T-cell (primary cell): Measurements from ENCODE around the gene ACOT11. TPM values are rescaled to one million over a fixed set of nuclear protein-coding genes. Genes with fewer than 3 reads are reported as not detected.

ENCODE experiments used
- ATAC-seq, 4 experiments: fragments of 200-7000 bp in 3 of 4; fragments of 150-1000 bp in 1 of 4; cut with Tn5 transposase; replicated peaks in 1 of 4; 1 replicate in 3 of 4; 2 replicates in 1 of 4; pipeline ENCODE4 v1.10.0; 2021; ENCODE audit warnings: moderate library complexity in 3 of 4, mild to moderate bottlenecking in 2 of 4, moderate number of reproducible peaks in 1 of 4
- CTCF ChIA-PET, 2 donors: fragments of 300-600 bp; sonication (Branson Sonifier 250); formaldehyde crosslinking; loops; one replicate each; lab custom pipeline; 2022; ENCODE audit warnings: antibody characterized with exemption in 2 of 2; lab: Charles Lee
- POLR2A ChIA-PET, 2 donors: fragments of 300-600 bp; sonication (Branson Sonifier 250); formaldehyde crosslinking; loops; one replicate each; lab custom pipeline; 2022; ENCODE audit warnings: antibody characterized with exemption in 2 of 2; lab: Charles Lee
- DNase-seq, 35 experiments: peaks; one replicate each; pipeline versions ENCODE4 v3.0.0 to v3.0.0-alpha.2; 2013 to 2023
- H3K27ac ChIP-seq: one replicate; pipeline ENCODE4 v1.5.1; 2013; ENCODE audit warnings: low read length
- H3K27me3 ChIP-seq, 2 experiments: replicated peaks in 1 of 2; 1 replicate in 1 of 2; 2 replicates in 1 of 2; pipeline versions ENCODE4 v1.6.1 to v1.7.0; 2013; ENCODE audit warnings: low read length in 1 of 2, mixed read lengths in 1 of 2; ENCODE audit not compliant: control insufficient read depth in 2 of 2, insufficient read depth in 2 of 2; ENCODE audit errors: extremely low read depth in 1 of 2
- H3K36me3 ChIP-seq, 2 donors: 1 replicate in 1 of 2; 2 replicates in 1 of 2; pipeline versions ENCODE4 v1.6.1 to v1.7.0; 2013; ENCODE audit warnings: low read length in 1 of 2; ENCODE audit not compliant: control insufficient read depth in 2 of 2, insufficient read depth in 1 of 2; ENCODE audit errors: extremely low read depth in 1 of 2
- H3K4me1 ChIP-seq, 2 experiments: 1 replicate in 1 of 2; 2 replicates in 1 of 2; pipeline versions ENCODE4 v1.6.1 to v1.7.0; 2013; ENCODE audit warnings: low read length in 2 of 2, mixed read lengths in 1 of 2; ENCODE audit not compliant: insufficient read depth in 2 of 2, control insufficient read depth in 1 of 2; ENCODE audit errors: extremely low read depth in 1 of 2
- H3K4me3 ChIP-seq, 2 donors: 1 replicate in 1 of 2; 2 replicates in 1 of 2; pipeline versions ENCODE4 v1.5.1 to v1.7.0; 2013; ENCODE audit warnings: mild to moderate bottlenecking in 2 of 2, low read length in 1 of 2, moderate library complexity in 1 of 2; ENCODE audit not compliant: control insufficient read depth in 1 of 2; ENCODE audit errors: extremely low read depth in 1 of 2
- H3K9me3 ChIP-seq: 2 replicates; pipeline ENCODE4 v1.7.0; 2013
- H3K27ac Mint-ChIP-seq, 2 donors: one replicate each; pipeline ENCODE4 v1.8.0; 2020 to 2021; ENCODE audit warnings: mild to moderate bottlenecking in 2 of 2, mixed read lengths in 2 of 2
- H3K27me3 Mint-ChIP-seq, 2 donors: one replicate each; pipeline ENCODE4 v1.8.0; 2021 to 2022; ENCODE audit warnings: mixed read lengths in 2 of 2
- H3K36me3 Mint-ChIP-seq: one replicate; pipeline ENCODE4 v1.8.0; 2021; ENCODE audit warnings: mixed read lengths
- H3K4me1 Mint-ChIP-seq, 3 donors: one replicate each; pipeline ENCODE4 v1.8.0; 2020 to 2022; ENCODE audit warnings: mixed read lengths in 3 of 3, mild to moderate bottlenecking in 1 of 3
- H3K4me3 Mint-ChIP-seq, 3 donors: one replicate each; pipeline ENCODE4 v1.8.0; 2020 to 2022; ENCODE audit warnings: mild to moderate bottlenecking in 3 of 3, mixed read lengths in 3 of 3, moderate library complexity in 3 of 3
- H3K9me3 Mint-ChIP-seq, 3 donors: one replicate each; pipeline ENCODE4 v1.8.0; 2020 to 2022; ENCODE audit warnings: mixed read lengths in 3 of 3
- WGBS: methylation state at CpG from one replicate; pipeline ENCODE4 v1.1.5; 2013; ENCODE audit warnings: missing lambda C conversion rate; ENCODE audit not compliant: insufficient coverage; 5-methylcytosine and 5-hydroxymethylcytosine counted together
- total RNA-seq, 35 experiments: library from RNA in 6 of 35; stranded (reverse) in 6 of 35; fragments of 120-200 nt in 1 of 35; gene quantifications; one replicate each; pipeline versions ENCODE4 v1.2.1 to v1.2.4 and lab custom pipeline; 2013 to 2026

The ACOT11 gene
- total RNA-seq, 5 donors from 2014 or later (not counting 1 experiment from before 2014, with no cell fraction given), result 0.60 to 1.4 (median 0.93) TPM

DNA sequence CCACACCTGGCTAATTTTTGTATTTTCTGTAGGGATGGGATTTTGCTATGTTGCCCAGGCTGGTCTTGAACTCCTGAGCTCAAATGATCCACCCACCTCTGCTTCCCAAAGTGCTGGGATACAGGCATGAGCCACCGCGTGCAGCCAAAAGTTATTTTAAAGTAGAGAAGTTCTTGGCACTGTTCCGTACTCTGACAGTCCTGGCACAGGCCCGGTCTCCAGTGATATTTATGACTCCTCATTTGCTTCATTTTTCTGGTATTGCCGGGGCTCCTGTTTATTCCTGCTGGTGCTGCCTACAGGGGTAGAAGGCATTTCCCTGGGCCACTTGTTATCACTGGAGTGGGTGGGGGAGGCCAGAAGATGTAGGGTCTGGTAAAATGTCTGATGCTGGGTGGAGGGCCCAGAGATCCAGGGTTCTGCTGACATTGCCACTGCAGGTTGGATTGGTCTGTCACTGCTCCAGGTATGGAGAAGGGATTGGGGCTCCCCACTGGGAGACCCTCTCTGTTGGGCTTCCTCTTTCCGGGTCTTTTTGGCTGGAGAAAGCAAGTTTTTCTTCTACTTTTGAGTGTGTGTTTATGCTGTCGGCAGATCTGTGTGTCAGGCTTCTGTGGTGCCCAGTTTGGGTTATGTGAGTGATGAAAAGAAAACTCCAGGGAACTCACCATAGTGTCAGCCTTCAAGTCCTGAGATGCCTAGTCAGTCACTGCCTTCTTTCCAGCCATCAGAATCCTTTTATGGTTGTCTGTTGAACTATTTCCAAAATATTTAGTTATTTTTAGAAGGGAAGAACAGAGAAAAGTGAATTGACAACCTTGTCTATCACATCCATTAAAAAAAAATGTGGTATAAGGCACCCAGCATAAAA lies 98.0 kb downstream of the ACOT11 start:
- ATAC-seq (no peak), DNase-seq (no peak)
- no peaks in the 10 kb centered on the region for H3K27me3 ChIP-seq
- no peaks in the 10 kb centered on the region for H3K4me1 ChIP-seq
- H3K27ac ChIP-seq, result no peak overlapping the region
- 93% methylated on average over 6 of the region's 7 CpGs for WGBS
- no peak overlapping the region for H3K4me3 ChIP-seq
- Mint-ChIP-seq H3K36me3 (no peaks in the 10 kb centered on the region), H3K4me1 (no peaks in the 10 kb centered on the region), H3K27me3 (peaks cover 5 to 13% of the 10 kb centered on the region in 2 donors), H3K4me3 (no peak overlapping the region), H3K27ac (no peak overlapping the region), H3K9me3 (peaks cover 5 to 7% (median 7%) of the 10 kb centered on the region in 3 donors)
- no peaks in the 10 kb centered on the region for H3K36me3 ChIP-seq
- CTCF ChIA-PET, result no interaction called here
- peaks cover 4% of the 10 kb centered on the region for H3K9me3 ChIP-seq
- POLR2A ChIA-PET, result no interaction called here

- no peak overlapping the region for H3K4me3 Mint-ChIP-seq
Observed at GRCh38 chr1:54649130-54649898, 101.3 kb downstream of the ACOT11 start.

DNA sequence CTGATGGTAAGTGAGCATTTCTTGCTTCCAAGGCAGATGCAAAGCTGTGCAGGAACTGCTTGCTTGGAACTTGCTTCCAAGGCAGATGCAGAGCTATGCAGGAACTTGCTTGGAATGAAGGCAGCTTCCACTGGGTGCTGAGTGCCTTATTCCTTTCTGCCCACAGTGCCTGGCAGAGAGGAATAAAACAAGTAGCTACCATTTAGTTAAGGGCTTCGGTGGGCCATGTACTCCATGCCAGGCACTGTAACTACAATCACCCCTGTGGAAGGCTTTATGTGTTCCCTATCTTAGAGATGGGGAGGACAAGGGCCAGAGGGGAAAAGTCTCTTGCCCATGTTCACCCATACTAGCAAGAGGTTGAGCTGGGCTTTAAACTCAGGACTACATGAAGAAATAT lies 101.9 kb downstream of the ACOT11 start:
- POLR2A ChIA-PET, result no interaction called here

More at GRCh38 chr1:54649130-54649898, 101.3 kb downstream of the ACOT11 start:
- H3K36me3 ChIP-seq, result no peaks in the 10 kb centered on the region
- no peaks in the 10 kb centered on the region for H3K4me1 Mint-ChIP-seq
- H3K27ac ChIP-seq, result no peak overlapping the region
- H3K27me3 ChIP-seq, result no peaks in the 10 kb centered on the region
- CTCF ChIA-PET, result interaction anchor here in 1 of 2 donors (0.6 kb wide), 1 partner anchor 310 kb away, joined by 6 read pairs; no protein-coding TSS in a partner anchor
- H3K9me3 ChIP-seq, result no peaks in the 10 kb centered on the region
- no peak for DNase-seq
- H3K36me3 Mint-ChIP-seq, result no peaks in the 10 kb centered on the region
- 57% methylated on average over 3 of the region's 5 CpGs for WGBS
- H3K4me1 ChIP-seq, result no peaks in the 10 kb centered on the region
- H3K27me3 Mint-ChIP-seq, result peaks cover 5 to 16% of the 10 kb centered on the region in 2 donors
- no peak overlapping the region for H3K4me3 ChIP-seq
- H3K27ac Mint-ChIP-seq, result no peak overlapping the region
- H3K9me3 Mint-ChIP-seq, result no peaks in the 10 kb centered on the region
- POLR2A ChIA-PET, result no interaction called here
- ATAC-seq, result no peak

DNA sequence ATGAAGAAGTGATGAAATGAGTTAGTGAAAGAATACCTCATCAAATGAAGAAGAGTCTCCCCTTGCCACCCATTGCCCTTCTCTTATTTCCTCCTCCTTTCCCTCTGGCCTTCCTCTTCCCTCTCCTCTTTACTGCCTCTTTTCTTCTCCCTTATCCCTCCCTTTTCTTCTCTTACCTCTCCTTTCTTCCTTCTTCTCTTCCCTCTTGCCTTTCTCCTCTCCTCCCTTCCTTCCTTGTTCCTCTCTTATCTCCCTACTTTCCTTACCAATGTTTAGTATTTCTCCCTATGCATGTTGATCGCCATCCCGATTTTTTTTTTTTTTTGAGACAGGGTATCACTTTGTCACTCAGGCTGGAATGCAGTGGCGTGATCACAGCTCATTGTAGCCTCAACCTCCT lies 102.4 kb downstream of the ACOT11 start:
- Histone ChIP-seq H3K27me3 (no peaks in the 10 kb centered on the region), H3K27ac (no peak overlapping the region), H3K36me3 (no peaks in the 10 kb centered on the region), H3K4me1 (no peaks in the 10 kb centered on the region), H3K4me3 (no peak overlapping the region), H3K9me3 (no peaks in the 10 kb centered on the region)
- WGBS, result no CpG with 5 or more reads among the region's 3 CpGs
- H3K36me3 Mint-ChIP-seq, result no peaks in the 10 kb centered on the region
- no peaks in the 10 kb centered on the region for H3K9me3 Mint-ChIP-seq
- H3K4me3 Mint-ChIP-seq, result no peak overlapping the region
- CTCF ChIA-PET, result interaction anchor here in 1 of 2 donors (0.9 kb wide), 1 partner anchor 13 kb away, joined by 3 read pairs; no protein-coding TSS in a partner anchor
- peaks cover 5 to 16% of the 10 kb centered on the region in 2 donors for H3K27me3 Mint-ChIP-seq
- no peaks in the 10 kb centered on the region for H3K4me1 Mint-ChIP-seq
- ATAC-seq, result no peak
- H3K27ac Mint-ChIP-seq, result no peak overlapping the region
- POLR2A ChIA-PET, result no interaction called here
- no peak for DNase-seq

More for the DNA sequence above, 101.9 kb downstream of the ACOT11 start:
- Mint-ChIP-seq H3K4me1 (no peaks in the 10 kb centered on the region), H3K36me3 (no peaks in the 10 kb centered on the region), H3K9me3 (no peaks in the 10 kb centered on the region), H3K27me3 (peaks cover 5 to 16% of the 10 kb centered on the region in 2 donors), H3K4me3 (no peak overlapping the region), H3K27ac (no peak overlapping the region)
- DNase-seq, result no peak
- no peaks in the 10 kb centered on the region for H3K27me3 ChIP-seq
- no peaks in the 10 kb centered on the region for H3K4me1 ChIP-seq
- CTCF ChIA-PET, result interaction anchor here in 1 of 2 donors (0.6 kb wide), 1 partner anchor 309 kb away, joined by 6 read pairs; no protein-coding TSS in a partner anchor
- H3K36me3 ChIP-seq, result no peaks in the 10 kb centered on the region
- H3K4me3 ChIP-seq, result no peak overlapping the region
- H3K27ac ChIP-seq, result no peak overlapping the region
- no peak for ATAC-seq
- no peaks in the 10 kb centered on the region for H3K9me3 ChIP-seq
- WGBS, result no CpG with 5 or more reads among the region's 1 CpG

DNA sequence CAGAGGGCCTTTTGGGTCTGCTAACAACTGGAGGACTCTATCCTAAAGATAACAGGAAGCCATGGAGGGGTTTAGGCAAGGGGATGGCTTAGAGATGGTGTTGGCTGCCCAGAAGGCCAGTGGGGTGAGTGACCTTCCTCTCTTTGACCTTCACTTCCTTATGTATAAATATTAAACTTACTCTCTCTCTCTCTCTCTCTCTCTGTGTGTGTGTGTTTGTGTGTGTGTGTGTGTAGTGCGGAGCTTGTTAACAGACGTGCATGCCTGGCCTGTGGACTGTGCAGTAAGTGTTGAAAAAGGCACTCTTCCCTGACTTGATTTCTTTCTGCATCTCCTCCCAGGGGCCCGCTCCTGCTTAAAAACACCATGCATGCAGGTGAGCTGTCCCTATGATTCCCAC lies 103.6 kb downstream of the ACOT11 start:
- Mint-ChIP-seq H3K36me3 (no peaks in the 10 kb centered on the region), H3K27ac (no peak overlapping the region), H3K9me3 (no peaks in the 10 kb centered on the region), H3K4me3 (no peak overlapping the region), H3K27me3 (peaks cover 5 to 16% of the 10 kb centered on the region in 2 donors), H3K4me1 (no peaks in the 10 kb centered on the region)
- Histone ChIP-seq H3K36me3 (no peaks in the 10 kb centered on the region), H3K27ac (no peak overlapping the region), H3K9me3 (no peaks in the 10 kb centered on the region), H3K4me1 (no peaks in the 10 kb centered on the region), H3K27me3 (no peaks in the 10 kb centered on the region), H3K4me3 (no peak overlapping the region)
- ChIA-PET POLR2A (no interaction called here), CTCF (no interaction called here)
- no CpG with 5 or more reads among the region's 3 CpGs for WGBS
- no peak for DNase-seq
- no peak for ATAC-seq

DNA sequence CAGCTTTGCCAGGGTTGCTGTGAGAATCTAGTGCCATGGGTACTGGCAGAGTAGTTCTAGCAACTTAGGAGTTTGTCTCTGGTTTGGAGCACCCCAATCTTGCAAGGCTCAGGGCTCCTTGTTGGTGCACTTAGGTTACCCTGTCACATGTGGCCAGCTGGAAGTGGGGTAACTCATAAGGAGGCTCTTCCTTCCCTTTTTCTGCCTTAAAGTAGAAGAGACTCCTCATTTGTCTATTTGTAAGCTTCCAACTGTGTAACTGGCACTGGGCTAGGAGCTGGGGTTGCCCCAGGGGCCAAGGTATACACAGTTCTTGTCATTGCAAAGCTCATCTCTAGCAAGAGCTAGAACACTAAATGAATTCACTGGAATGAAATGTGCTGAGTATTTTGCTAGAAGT lies 104.1 kb downstream of the ACOT11 start:
- H3K4me3 ChIP-seq, result no peak overlapping the region
- CTCF ChIA-PET, result no interaction called here

More for the DNA sequence above, 104.1 kb downstream of the ACOT11 start:
- no peaks in the 10 kb centered on the region for H3K27me3 ChIP-seq
- H3K4me1 ChIP-seq, result no peaks in the 10 kb centered on the region
- H3K27me3 Mint-ChIP-seq, result peaks cover 5 to 14% of the 10 kb centered on the region in 2 donors
- no peaks in the 10 kb centered on the region for H3K9me3 ChIP-seq
- no peak for DNase-seq
- no peak overlapping the region for H3K27ac Mint-ChIP-seq
- no peaks in the 10 kb centered on the region for H3K4me1 Mint-ChIP-seq
- no peak for ATAC-seq
- H3K4me3 Mint-ChIP-seq, result no peak overlapping the region
- no peak overlapping the region for H3K27ac ChIP-seq
- H3K36me3 ChIP-seq, result no peaks in the 10 kb centered on the region
- no peaks in the 10 kb centered on the region for H3K9me3 Mint-ChIP-seq
- no peaks in the 10 kb centered on the region for H3K36me3 Mint-ChIP-seq
- POLR2A ChIA-PET, result no interaction called here
